Mononuclear cell (primary cell): Measurements from ENCODE around the gene AXIN2. TPM values are rescaled to one million over a fixed set of nuclear protein-coding genes. Genes with fewer than 3 reads are reported as not detected.

Experiments
- H3K27me3 ChIP-seq: 2 replicates; pipeline ENCODE4 v1.6.0; 2011; ENCODE audit warnings: low read length, control low read depth; ENCODE audit not compliant: insufficient read depth
- H3K4me1 ChIP-seq: 2 replicates; pipeline ENCODE4 v1.5.1; 2011; ENCODE audit warnings: mild to moderate bottlenecking, low read length, control low read depth; ENCODE audit not compliant: insufficient read depth
- H3K4me3 ChIP-seq: 2 replicates; pipeline ENCODE4 v1.5.1; 2011; ENCODE audit warnings: mild to moderate bottlenecking, low read length, moderate library complexity
- H3K9me3 ChIP-seq: 2 replicates; pipeline ENCODE4 v1.5.1; 2011; ENCODE audit warnings: low read depth, mild to moderate bottlenecking, control low read depth, low read length
- total RNA-seq: library from RNA; depleted of rRNA; stranded (reverse); fragments of >200 nt; gene quantifications from one replicate; pipeline ENCODE4 v1.2.3, GENCODE V29; 2012

The AXIN2 gene
- total RNA-seq, 1 donor = 28.5 TPM

GRCh38 chr17:65479282-65479681, 82.2 kb downstream of the AXIN2 start:
- Histone ChIP-seq H3K9me3 (no peaks in the 10 kb centered on the region), H3K27me3 (no peaks in the 10 kb centered on the region), H3K4me1 (no peaks in the 10 kb centered on the region), H3K4me3 (no peak overlapping the region)
